ENCODE results near the gene TMEM63B.

GRCh38 chr6:44171899-44172546 lies 44.7 kb downstream of the TMEM63B start:
- TF ChIP-seq POLR2A (conservative IDR thresholded peaks at IDR 0.05) = no peak
- no peak for TF ChIP-seq ZNF143 (CRISPR knock-in tag; IDR thresholded peaks at IDR 0.05)
